Lung microvascular endothelial cell (primary cell): ENCODE results near the gene PRR33. TPM values are rescaled to one million over a fixed set of nuclear protein-coding genes. Genes with fewer than 3 reads are reported as not detected.
"Not testable (repeated sequence)": the region's sequence is repeated elsewhere in the genome, so short reads cannot be mapped to it uniquely, and the experiment has no call there.

Experiments used
- DNase-seq, 2 donors: peaks; one replicate each; pipeline versions ENCODE4 v3.0.0 to v3.0.0-alpha.2; 2010; ENCODE audit warnings: low read depth in 2 of 2
- total RNA-seq: library from RNA; depleted of rRNA; stranded (reverse); fragments of >200 nt; gene quantifications from 2 replicates; pipeline ENCODE4 v1.2.1, GENCODE V29; 2014

PRR33 gene
- total RNA-seq, 1 donor from 2014 or later, result not detected

GRCh38 chr11:1889941-1890855 lies 1.5 kb downstream of the PRR33 start:
- DNase-seq, result no peak

- DNase-seq, result no peak
Measured at GRCh38 chr11:1889224-1889930, 2.3 kb downstream of the PRR33 start.

- no peak for DNase-seq
Measured at GRCh38 chr11:1888811-1889210, 2.9 kb downstream of the PRR33 start.

- DNase-seq, result no peak
Measured at GRCh38 chr11:1888347-1888753, 3.3 kb downstream of the PRR33 start.

GRCh38 chr11:1887451-1888346 lies 4.0 kb downstream of the PRR33 start:
- no peak for DNase-seq

GRCh38 chr11:1886551-1886950 lies 5.1 kb downstream of the PRR33 start:
- DNase-seq, result not testable (repeated sequence)

GRCh38 chr11:1884303-1884700 lies 7.4 kb downstream of the PRR33 start:
- DNase-seq, result no peak

GRCh38 chr11:1883346-1884302 lies 8.1 kb downstream of the PRR33 start:
- no peak for DNase-seq

- DNase-seq, result peak; percentile 67 to 84
Measured at GRCh38 chr11:1882265-1883238, 9.1 kb downstream of the PRR33 start.

GRCh38 chr11:1881442-1882264 lies 10.0 kb downstream of the PRR33 start:
- DNase-seq, result no peak

GRCh38 chr11:1880746-1881441 lies 10.8 kb downstream of the PRR33 start:
- no peak for DNase-seq

GRCh38 chr11:1879941-1880720 lies 11.6 kb downstream of the PRR33 start:
- DNase-seq, result no peak

- DNase-seq, result no peak
Measured at GRCh38 chr11:1879342-1879940, 12.3 kb downstream of the PRR33 start.

GRCh38 chr11:1878137-1879031 lies 13.3 kb downstream of the PRR33 start:
- DNase-seq, result no peak
